Mammary epithelial cell (primary cell): ENCODE measurements around the gene MMEL1.

Source experiments
- CTCF ChIP-seq, 2 donors: IDR thresholded peaks in 1 of 2; conservative IDR thresholded peaks in 1 of 2; 2 replicates each; pipeline ENCODE4 v1.5.1; 2011 to 2012; ENCODE audit warnings: inconsistent platforms in 2 of 2, low read length in 2 of 2, mild to moderate bottlenecking in 2 of 2, control low read depth in 1 of 2, low read depth in 1 of 2; ENCODE audit not compliant: insufficient read depth in 1 of 2; ENCODE audit errors: extremely low read depth in 1 of 2
- EZH2 ChIP-seq: IDR thresholded peaks from 2 replicates; pipeline ENCODE4 v1.6.1; 2012; ENCODE audit warnings: low read length, inconsistent platforms, borderline replicate concordance

- TF ChIP-seq EZH2 (no peak), CTCF (conservative IDR thresholded peaks at IDR 0.05 in 1 of 2, IDR thresholded peaks at IDR 0.05 in 1 of 2; ENCODE audit: extremely low read depth in 1 of 2, insufficient read depth in 1 of 2, low read depth in 1 of 2, low read length in 2 of 2) (no peak)
These were observed 1.4 kb downstream of the MMEL1 start for GRCh38 chr1:2631136-2632050.
